Testis (tissue), 2 donors: ENCODE measurements around the gene CAMK2G.

Experiments
- CTCF ChIP-seq, 3 experiments: fragments of 450-650 bp in 2 of 3; fragments of 200-600 bp in 1 of 3; sonication (generic) in 1 of 3; IDR thresholded peaks; one replicate each; pipeline ENCODE4 v1.5.1; 2016 to 2019; ENCODE audit warnings: antibody characterized with exemption in 3 of 3, mild to moderate bottlenecking in 2 of 3, moderate library complexity in 1 of 3
- POLR2A ChIP-seq: fragments of 450-650 bp; IDR thresholded peaks from one replicate; pipeline ENCODE4 v1.6.1; 2017; ENCODE audit warnings: antibody characterized with exemption, mild to moderate bottlenecking, moderate library complexity

- TF ChIP-seq CTCF (IDR thresholded peaks at IDR 0.05) (no peak), POLR2A (no peak)
These were observed 48.4 kb upstream of the CAMK2G start for GRCh38 chr10:73922864-73923133.
